A673 (cell line): Measurements from ENCODE around the gene GMCL2. TPM values are rescaled to one million over a fixed set of nuclear protein-coding genes. Genes with fewer than 3 reads are reported as not detected.

Experiments
- BruUV-seq: library from RNA; stranded (reverse); fragments of 400-500 nt; replicated peaks from 2 replicates; lab custom pipeline; 2021; lab: Mats Ljungman, UMichigan
- CTCF ChIA-PET: fragments of 300-600 bp; sonication (Branson Sonifier 250); formaldehyde crosslinking; loops from one replicate; lab custom pipeline; 2022; ENCODE audit warnings: antibody characterized with exemption; lab: Charles Lee
- POLR2A ChIA-PET: fragments of 300-600 bp; sonication (Branson Sonifier 250); formaldehyde crosslinking; loops from one replicate; lab custom pipeline; 2022; ENCODE audit warnings: antibody characterized with exemption; ENCODE audit not compliant: low non-redundant PET; lab: Charles Lee
- DNase-seq: peaks from one replicate; pipeline ENCODE4 v3.0.0-alpha.2; 2015; ENCODE audit warnings: low spot score
- H3K27ac ChIP-seq: fragments of 200-600 bp; sonication (generic); 2 replicates; pipeline ENCODE4 v1.5.1; 2016; ENCODE audit warnings: mixed run types, low read depth, mild to moderate bottlenecking, mixed read lengths, antibody characterized with exemption, low read length; ENCODE audit not compliant: poor library complexity, severe bottlenecking
- H3K27me3 ChIP-seq: fragments of 200-600 bp; sonication (generic); replicated peaks from 2 replicates; pipeline ENCODE4 v1.6.1; 2017; ENCODE audit warnings: mixed run types, low read depth, mild to moderate bottlenecking, mixed read lengths, antibody characterized with exemption, low read length; ENCODE audit not compliant: insufficient read depth, poor library complexity
- H3K36me3 ChIP-seq: fragments of 200-600 bp; sonication (generic); 2 replicates; pipeline ENCODE4 v1.6.1; 2016; ENCODE audit warnings: mixed run types, mild to moderate bottlenecking, mixed read lengths, antibody characterized with exemption, low read length; ENCODE audit not compliant: insufficient read depth, poor library complexity, severe bottlenecking
- H3K4me1 ChIP-seq: fragments of 200-600 bp; sonication (generic); 2 replicates; pipeline ENCODE4 v1.6.1; 2017; ENCODE audit warnings: mixed run types, mild to moderate bottlenecking, mixed read lengths, antibody characterized with exemption, low read length; ENCODE audit not compliant: insufficient read depth, poor library complexity, severe bottlenecking
- H3K4me3 ChIP-seq: fragments of 200-600 bp; sonication (generic); 2 replicates; pipeline ENCODE4 v1.5.1; 2016; ENCODE audit warnings: low read depth, mixed run types, mild to moderate bottlenecking, mixed read lengths, low read length; ENCODE audit not compliant: poor library complexity, severe bottlenecking
- H3K9me3 ChIP-seq: fragments of 200-600 bp; sonication (generic); 2 replicates; pipeline ENCODE4 v1.6.1; 2016; ENCODE audit warnings: mixed run types, low read depth, mild to moderate bottlenecking, mixed read lengths, antibody characterized with exemption, low read length; ENCODE audit not compliant: poor library complexity, severe bottlenecking
- CTCF ChIP-seq: fragments of 300-800, 200-600 bp; sonication (generic); conservative IDR thresholded peaks from 2 replicates; pipeline ENCODE4 v1.5.1; 2017; ENCODE audit warnings: low read depth, mild to moderate bottlenecking, antibody characterized with exemption, low read length, moderate library complexity, mixed read lengths
- EZH2 ChIP-seq: fragments of 200-600 bp; sonication (generic); IDR thresholded peaks from 2 replicates; pipeline ENCODE4 v1.6.1; 2017; ENCODE audit warnings: borderline replicate concordance, low read depth, mild to moderate bottlenecking, mixed read lengths, antibody characterized with exemption, low read length; ENCODE audit not compliant: poor library complexity, severe bottlenecking
- intact Hi-C: fragments of 100-400 bp; cut with micrococcal nuclease; formaldehyde crosslinking; loops from one replicate; pipeline ENCODE4 v1.10.0; 2022; ENCODE audit not compliant: unreplicated experiment
- total RNA-seq: library from RNA; stranded (reverse); gene quantifications from 2 replicates; pipeline ENCODE4 v1.2.3, GENCODE V29; 2021

Gene GMCL2
- total RNA-seq, 1 experiment from 2014 or later: not detected

- CTCF ChIA-PET: no interaction called here
Measured at GRCh38 chr5:178208540-178209227, 21.5 kb upstream of the GMCL2 start.

GRCh38 chr5:178207917-178208280, 20.7 kb upstream of the GMCL2 start:
- no peak for TF ChIP-seq CTCF
- TF ChIP-seq EZH2: no peak
- intact Hi-C loops: no loop called here
- Histone ChIP-seq H3K4me3 (no peak overlapping the region), H3K27ac (no peak overlapping the region), H3K36me3 (peaks cover 76% of the 10 kb centered on the region), H3K4me1 (peaks cover 11% of the 10 kb centered on the region), H3K9me3 (no peaks in the 10 kb centered on the region), H3K27me3 (no peaks in the 10 kb centered on the region)
- no peak for DNase-seq
- BruUV-seq: no TSS peak
- CTCF ChIA-PET: no interaction called here
- POLR2A ChIA-PET: no interaction called here

More at GRCh38 chr5:178208540-178209227, 21.5 kb upstream of the GMCL2 start:
- intact Hi-C loops: no loop called here
- POLR2A ChIA-PET: interaction anchor here (0.6 kb wide), 1 partner anchor 43 kb away, joined by 3 read pairs; no protein-coding TSS in a partner anchor
- H3K4me1 ChIP-seq: peaks cover 11% of the 10 kb centered on the region
- no peak overlapping the region for H3K27ac ChIP-seq
- 0 out of 2 replicates have a peak, but pooled peaks have one; percentile 20 for TF ChIP-seq CTCF
- TF ChIP-seq EZH2: no peak
- H3K4me3 ChIP-seq: no peak overlapping the region
- no peaks in the 10 kb centered on the region for H3K9me3 ChIP-seq
- peaks cover 84% of the 10 kb centered on the region for H3K36me3 ChIP-seq
- no peaks in the 10 kb centered on the region for H3K27me3 ChIP-seq
- no TSS peak for BruUV-seq
- DNase-seq: no peak

GRCh38 chr5:178207183-178207916, 20.2 kb upstream of the GMCL2 start:
- no TSS peak for BruUV-seq
- H3K4me3 ChIP-seq: no peak overlapping the region
- ChIA-PET POLR2A (no interaction called here), CTCF (no interaction called here)
- TF ChIP-seq CTCF (no peak), EZH2 (no peak)
- intact Hi-C loops: no loop called here
- no peaks in the 10 kb centered on the region for H3K9me3 ChIP-seq
- no peak for DNase-seq
- peaks cover 71% of the 10 kb centered on the region for H3K36me3 ChIP-seq
- H3K27ac ChIP-seq: no peak overlapping the region
- peaks cover 11% of the 10 kb centered on the region for H3K4me1 ChIP-seq
- no peaks in the 10 kb centered on the region for H3K27me3 ChIP-seq
